OCI-LY7 (cell line): Measurements from ENCODE around the gene SRPK2. TPM values are rescaled to one million over a fixed set of nuclear protein-coding genes. Genes with fewer than 3 reads are reported as not detected.

Experiments
- BruUV-seq: library from RNA; stranded (reverse); fragments of 400-500 nt; replicated peaks from 2 replicates; lab custom pipeline; 2021; lab: Mats Ljungman, UMichigan
- CTCF ChIA-PET: fragments of 300-600 bp; sonication (Branson Sonifier 250); formaldehyde crosslinking; loops from one replicate; lab custom pipeline; 2022; ENCODE audit warnings: antibody characterized with exemption; ENCODE audit not compliant: unreplicated experiment; lab: Charles Lee
- POLR2A ChIA-PET: fragments of 300-600 bp; sonication (Branson Sonifier 250); formaldehyde crosslinking; loops from one replicate; lab custom pipeline; 2022; ENCODE audit warnings: antibody characterized with exemption; lab: Charles Lee
- DNase-seq: peaks from one replicate; pipeline ENCODE4 v3.0.0-alpha.2; 2015; ENCODE audit warnings: low spot score
- H2AFZ ChIP-seq: fragments of 200-600 bp; sonication (generic), shearing (Covaris generic); 2 replicates; pipeline ENCODE4 v1.6.1; 2014; ENCODE audit warnings: mild to moderate bottlenecking, antibody characterized with exemption, low read length, moderate library complexity
- H3K27ac ChIP-seq: fragments of 200-600 bp; sonication (generic); 2 replicates; pipeline ENCODE4 v1.5.1; 2014; ENCODE audit warnings: mixed run types, low read depth, mild to moderate bottlenecking, moderate library complexity, low read length, inconsistent platforms; ENCODE audit not compliant: poor library complexity, severe bottlenecking
- H3K36me3 ChIP-seq: fragments of 200-600 bp; sonication (generic); 2 replicates; pipeline ENCODE4 v1.6.1; 2014; ENCODE audit warnings: mild to moderate bottlenecking, antibody characterized with exemption, low read length, moderate library complexity, mixed read lengths; ENCODE audit not compliant: insufficient read depth
- H3K4me1 ChIP-seq: fragments of 200-600 bp; sonication (generic); 2 replicates; pipeline ENCODE4 v1.5.1; 2014; ENCODE audit warnings: mild to moderate bottlenecking, low read length; ENCODE audit not compliant: insufficient read depth, poor library complexity, severe bottlenecking
- H3K4me2 ChIP-seq: fragments of 200-600 bp; sonication (generic); 2 replicates; pipeline ENCODE4 v1.6.1; 2014; ENCODE audit warnings: mild to moderate bottlenecking, low read length
- H3K4me3 ChIP-seq: fragments of 200-600 bp; sonication (generic); 2 replicates; pipeline ENCODE4 v1.5.1; 2014; ENCODE audit warnings: mild to moderate bottlenecking, low read depth, low read length; ENCODE audit not compliant: poor library complexity, severe bottlenecking
- H3K79me2 ChIP-seq: fragments of 200-600 bp; sonication (generic); 2 replicates; pipeline ENCODE4 v1.6.1; 2016; ENCODE audit warnings: low read depth, mild to moderate bottlenecking, low read length, moderate library complexity, mixed read lengths; ENCODE audit not compliant: insufficient read depth
- H3K9me2 ChIP-seq: fragments of 200-600 bp; sonication (generic); 2 replicates; pipeline ENCODE4 v1.6.1; 2016; ENCODE audit warnings: mild to moderate bottlenecking, low read length, mixed read lengths; ENCODE audit not compliant: insufficient read depth
- H3K9me3 ChIP-seq: fragments of 200-600 bp; sonication (generic); 2 replicates; pipeline ENCODE4 v1.6.1; 2014; ENCODE audit warnings: mild to moderate bottlenecking, mixed run types, low read length, mixed read lengths
- H4K20me1 ChIP-seq: fragments of 200-600 bp; sonication (generic); 2 replicates; pipeline ENCODE4 v1.6.1; 2014; ENCODE audit warnings: mild to moderate bottlenecking, antibody characterized with exemption, low read length, moderate library complexity, mixed read lengths; ENCODE audit not compliant: insufficient read depth
- CTCF ChIP-seq: fragments of 200-600 bp; sonication (generic); conservative IDR thresholded peaks from 2 replicates; pipeline ENCODE4 v1.5.1; 2014; ENCODE audit warnings: mild to moderate bottlenecking, antibody characterized with exemption, low read length, moderate library complexity, mixed read lengths
- EZH2phosphoT487 ChIP-seq: fragments of 200-600 bp; sonication (generic); IDR thresholded peaks from 2 replicates; pipeline ENCODE4 v1.6.1; 2018; ENCODE audit warnings: low read depth, borderline replicate concordance, mild to moderate bottlenecking, mixed run types, antibody characterized with exemption, low read length, moderate library complexity, mixed read lengths
- intact Hi-C: fragments of 100-400 bp; cut with micrococcal nuclease; formaldehyde crosslinking; loops from one replicate; pipeline ENCODE4 v1.10.0; 2022; ENCODE audit not compliant: unreplicated experiment
- total RNA-seq, 2 experiments: library from RNA; depleted of rRNA in 1 of 2; stranded (reverse); fragments of >200 nt in 1 of 2; shearing (Covaris generic) in 1 of 2; gene quantifications; 2 replicates each; pipeline ENCODE4 v1.2.3, GENCODE V29; 2014 to 2022

SRPK2 gene
- total RNA-seq, 2 experiments from 2014 or later = 22.1 to 26.8 TPM

- no TSS peak for BruUV-seq
- H3K4me1 ChIP-seq = no peaks in the 10 kb centered on the region
- H3K4me2 ChIP-seq = no peak overlapping the region
- POLR2A ChIA-PET = interaction anchor here (0.7 to 1.3 kb wide), 2 partner anchors 22 to 492 kb away, joined by 4 to 5 read pairs; no protein-coding TSS in a partner anchor
- H3K4me3 ChIP-seq = no peak overlapping the region
- intact Hi-C loops = no loop called here
- H3K79me2 ChIP-seq = no peaks in the 10 kb centered on the region
- DNase-seq = no peak
- no peak overlapping the region for H2AFZ ChIP-seq
- no peak overlapping the region for H3K27ac ChIP-seq
- H3K36me3 ChIP-seq = no peaks in the 10 kb centered on the region
- H4K20me1 ChIP-seq = peaks cover 8% of the 10 kb centered on the region; the same call in 1 of the 2 replicates
- no peaks in the 10 kb centered on the region for H3K9me3 ChIP-seq
- CTCF ChIA-PET = no interaction called here
- TF ChIP-seq EZH2phosphoT487 = no peak
- no peak for TF ChIP-seq CTCF
- H3K9me2 ChIP-seq = no peaks in the 10 kb centered on the region
Observed at GRCh38 chr7:105246256-105246655, 142.5 kb downstream of the SRPK2 start.

- TF ChIP-seq CTCF = no peak
- TF ChIP-seq EZH2phosphoT487 = no peak
- H3K27ac ChIP-seq = no peak overlapping the region
- H2AFZ ChIP-seq = no peak overlapping the region
- POLR2A ChIA-PET = interaction anchor here (1.3 kb wide), 1 partner anchor 23 kb away, joined by 5 read pairs; no protein-coding TSS in a partner anchor
- CTCF ChIA-PET = no interaction called here
- BruUV-seq = no TSS peak
- H3K4me1 ChIP-seq = no peaks in the 10 kb centered on the region
- no peak overlapping the region for H3K4me3 ChIP-seq
- DNase-seq = peak; percentile 11
- H3K79me2 ChIP-seq = no peaks in the 10 kb centered on the region
- intact Hi-C loops = no loop called here
- no peak overlapping the region for H3K4me2 ChIP-seq
- no peaks in the 10 kb centered on the region for H3K36me3 ChIP-seq
- H3K9me3 ChIP-seq = no peaks in the 10 kb centered on the region
- no peaks in the 10 kb centered on the region for H3K9me2 ChIP-seq
- H4K20me1 ChIP-seq = peaks cover 13% of the 10 kb centered on the region; the same call in 1 of the 2 replicates
Observed at GRCh38 chr7:105245398-105246114, 143.2 kb downstream of the SRPK2 start.

DNA sequence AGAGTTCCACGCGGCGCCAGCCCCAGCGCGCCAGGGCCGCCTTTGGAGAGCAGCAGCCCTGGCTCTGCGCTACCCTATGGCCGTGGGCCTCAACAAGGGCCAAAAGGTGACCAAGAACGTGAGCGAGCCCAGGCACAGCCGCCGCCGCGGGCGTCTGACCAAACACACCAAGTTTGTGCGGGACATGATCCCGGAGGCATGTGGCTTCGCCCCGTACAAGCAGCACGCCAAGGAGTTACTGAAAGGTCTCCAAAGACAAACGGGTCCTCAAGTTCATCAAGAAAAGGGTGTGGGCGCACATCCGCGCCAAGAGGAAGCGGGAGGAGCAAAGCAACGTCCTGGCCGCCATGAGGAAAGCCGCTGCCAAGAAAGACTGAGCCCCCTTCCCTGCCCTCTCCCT, 144.1 kb downstream of the SRPK2 start:
- Histone ChIP-seq H3K4me1 (no peaks in the 10 kb centered on the region), H3K27ac (no peak overlapping the region), H4K20me1 (peaks cover 13% of the 10 kb centered on the region; the same call in 1 of the 2 replicates), H3K79me2 (no peaks in the 10 kb centered on the region), H3K4me2 (no peak overlapping the region), H3K9me3 (no peaks in the 10 kb centered on the region), H3K36me3 (no peaks in the 10 kb centered on the region), H2AFZ (no peak overlapping the region), H3K9me2 (no peaks in the 10 kb centered on the region), H3K4me3 (no peak overlapping the region)
- ChIA-PET POLR2A (no interaction called here), CTCF (no interaction called here)
- DNase-seq = no peak
- intact Hi-C loops = no loop called here
- BruUV-seq = no TSS peak
- TF ChIP-seq CTCF (no peak), EZH2phosphoT487 (no peak)
